Epithelial cell of proximal tubule (primary cell): ENCODE results near the gene HUS1B. TPM values are rescaled to one million over a fixed set of nuclear protein-coding genes. Genes with fewer than 3 reads are reported as not detected.

ENCODE experiments used
- DNase-seq: peaks from one replicate; pipeline ENCODE4 v3.0.0-alpha.2; 2011; ENCODE audit warnings: low read depth
- H3K4me3 ChIP-seq: 2 replicates; pipeline ENCODE4 v1.5.1; 2011; ENCODE audit warnings: low read depth, mild to moderate bottlenecking, low read length
- CTCF ChIP-seq: conservative IDR thresholded peaks from 2 replicates; pipeline ENCODE4 v1.5.1; 2012; ENCODE audit warnings: low read depth, mild to moderate bottlenecking, low read length
- total RNA-seq: library from RNA; depleted of rRNA; stranded (reverse); fragments of >200 nt; gene quantifications from 2 replicates; pipeline ENCODE4 v1.2.3, GENCODE V29; 2015

HUS1B gene
- total RNA-seq, 1 donor from 2014 or later, result not detected

DNA sequence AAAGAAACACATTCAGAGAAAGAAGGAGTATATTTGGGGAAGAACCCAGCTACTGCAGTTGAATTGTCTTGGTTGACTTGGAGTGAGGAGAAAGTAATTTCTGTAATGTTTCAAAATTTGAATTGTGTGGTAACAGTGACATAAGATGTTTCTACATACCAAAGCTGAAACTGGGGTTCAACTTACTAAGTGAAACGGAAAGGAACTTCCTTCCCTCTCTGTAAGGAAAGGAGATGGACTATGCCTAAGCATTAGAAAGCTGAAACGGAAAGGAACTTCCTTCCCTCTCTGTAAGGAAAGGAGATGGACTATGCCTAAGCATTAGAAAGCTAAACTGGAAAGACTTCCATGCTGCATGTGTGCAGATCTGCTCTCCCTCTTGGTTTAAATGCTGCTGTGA lies 46.0 kb downstream of the HUS1B start:
- no peak for TF ChIP-seq CTCF
- no peak for DNase-seq
- no peak overlapping the region for H3K4me3 ChIP-seq

DNA sequence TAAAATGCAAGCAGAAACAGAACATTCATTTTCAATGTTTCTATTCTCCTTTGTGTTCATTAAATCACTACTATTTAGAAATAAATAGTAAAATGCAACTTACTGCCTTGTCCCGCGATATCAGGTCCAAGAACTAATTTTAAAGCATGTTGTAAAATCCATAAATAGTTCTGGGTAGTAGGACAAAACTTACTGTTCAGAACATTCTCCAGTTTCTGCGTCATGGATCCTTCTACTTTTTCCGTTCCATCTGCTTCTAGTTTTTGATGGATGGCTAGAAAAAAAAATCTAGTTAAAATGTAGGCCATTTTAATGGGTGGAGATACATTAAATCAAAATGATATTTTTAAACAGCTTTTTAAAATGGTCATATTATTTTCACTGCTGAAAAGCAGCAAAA lies 47.0 kb downstream of the HUS1B start:
- TF ChIP-seq CTCF, result no peak
- DNase-seq, result no peak

DNA sequence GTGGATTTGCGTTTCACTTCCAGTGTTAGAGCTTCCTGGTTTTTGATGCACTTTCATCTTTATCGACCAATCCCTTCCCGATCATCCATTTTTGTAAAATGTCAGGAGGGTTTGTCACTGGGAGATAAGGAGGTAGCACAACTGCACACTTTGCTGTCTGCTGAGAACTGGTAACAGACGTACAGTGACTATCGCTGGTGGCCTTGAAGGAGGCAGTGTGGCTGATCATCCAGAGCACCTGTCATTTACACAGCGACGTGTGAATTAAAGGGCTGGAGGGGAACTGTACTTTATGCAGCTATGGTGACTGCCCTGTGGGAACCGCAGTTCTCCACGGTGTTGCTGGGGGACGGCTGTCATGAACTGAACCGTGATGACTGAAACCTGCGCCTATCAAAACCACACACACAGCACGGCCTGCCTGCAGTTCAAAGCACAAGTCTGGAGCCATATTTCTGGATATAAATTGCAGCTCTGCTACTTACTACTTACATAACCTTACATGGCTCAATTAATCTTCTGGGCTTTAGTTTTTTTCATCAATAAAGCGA lies 50.0 kb downstream of the HUS1B start:
- no peak overlapping the region for H3K4me3 ChIP-seq
- no peak for DNase-seq
- TF ChIP-seq CTCF, result no peak

More for the DNA sequence above, 47.0 kb downstream of the HUS1B start:
- H3K4me3 ChIP-seq, result no peak overlapping the region

Other genes starting within 250 kb of the HUS1B start
- 22.0 and 24.0 TPM in 2 replicates for gene EXOC2, start 36.0 kb upstream of the HUS1B start, total RNA-seq